Measurements from ENCODE around the gene CAPN10.
A peak's percentile ranks its signal among the peaks of the same experiment; 100 is the strongest.

CAPN10 gene

GRCh38 chr2:240576036-240576435 lies 10.5 kb upstream of the CAPN10 start:
- no peak for DNase-seq

- DNase-seq = no peak
These were observed 9.9 kb upstream of the CAPN10 start for GRCh38 chr2:240576436-240577205.

- DNase-seq = no peak
These were observed 9.0 kb upstream of the CAPN10 start for GRCh38 chr2:240577281-240578109.

- no peak for DNase-seq
These were observed 8.5 kb upstream of the CAPN10 start for GRCh38 chr2:240578110-240578450.

- DNase-seq = no peak
These were observed 8.0 kb upstream of the CAPN10 start for GRCh38 chr2:240578488-240578887.

- no peak for DNase-seq
These were observed 7.3 kb upstream of the CAPN10 start for GRCh38 chr2:240579071-240579762.

- peak; percentile 45 for DNase-seq
These were observed 6.5 kb upstream of the CAPN10 start for GRCh38 chr2:240579771-240580614.

GRCh38 chr2:240581811-240582210 lies 4.7 kb upstream of the CAPN10 start:
- no peak for DNase-seq

GRCh38 chr2:240582781-240583180 lies 3.8 kb upstream of the CAPN10 start:
- no peak for DNase-seq

GRCh38 chr2:240583774-240584173 lies 2.8 kb upstream of the CAPN10 start:
- no peak for DNase-seq

GRCh38 chr2:240584486-240585031 lies 2.0 kb upstream of the CAPN10 start:
- no peak for DNase-seq

GRCh38 chr2:240585101-240585500 lies 1.4 kb upstream of the CAPN10 start:
- no peak for DNase-seq

GRCh38 chr2:240585681-240586197 lies 795 bp upstream of the CAPN10 start:
- DNase-seq = no peak

GRCh38 chr2:240586919-240587800 lies 626 bp downstream of the CAPN10 start:
- peak; percentile 35 for DNase-seq

GRCh38 chr2:240588006-240588655 lies 1.6 kb downstream of the CAPN10 start:
- no peak for DNase-seq

GRCh38 chr2:240588669-240589068 lies 2.1 kb downstream of the CAPN10 start:
- no peak for DNase-seq

- no peak for DNase-seq
These were observed 2.8 kb downstream of the CAPN10 start for GRCh38 chr2:240589375-240589774.

- no peak for DNase-seq
These were observed 3.5 kb downstream of the CAPN10 start for GRCh38 chr2:240589850-240590525.

GRCh38 chr2:240590681-240591111 lies 4.2 kb downstream of the CAPN10 start:
- no peak for DNase-seq

- no peak for DNase-seq
These were observed 4.7 kb downstream of the CAPN10 start for GRCh38 chr2:240591226-240591625.
